Activated CD4-positive, alpha-beta memory T cell treated with anti-CD3 and anti-CD28 coated beads for 36 hours (primary cell): ENCODE results near the gene GSTO1. TPM values are rescaled to one million over a fixed set of nuclear protein-coding genes. Genes with fewer than 3 reads are reported as not detected.

Experiments
- CTCF ChIA-PET: fragments of 350-600 bp; sonication (Branson Sonifier 250); formaldehyde crosslinking; loops from one replicate; lab custom pipeline; 2021; ENCODE audit warnings: antibody characterized with exemption, inconsistent platforms; lab: Charles Lee
- POLR2A ChIA-PET: fragments of 350-600 bp; sonication (Branson Sonifier 250); formaldehyde crosslinking; loops from one replicate; lab custom pipeline; 2021; ENCODE audit warnings: antibody characterized with exemption; lab: Charles Lee
- DNase-seq: peaks from one replicate; pipeline ENCODE4 v3.0.0-alpha.2; 2020
- H3K27ac Mint-ChIP-seq: one replicate; pipeline ENCODE4 v1.8.0; 2021; ENCODE audit warnings: mixed read lengths
- H3K27me3 Mint-ChIP-seq: one replicate; pipeline ENCODE4 v1.8.0; 2021; ENCODE audit warnings: mixed read lengths
- H3K36me3 Mint-ChIP-seq: one replicate; pipeline ENCODE4 v1.8.0; 2021; ENCODE audit warnings: mixed read lengths
- H3K4me1 Mint-ChIP-seq: one replicate; pipeline ENCODE4 v1.8.0; 2021; ENCODE audit warnings: low read depth, mixed read lengths
- H3K4me3 Mint-ChIP-seq: one replicate; pipeline ENCODE4 v1.8.0; 2021; ENCODE audit warnings: mild to moderate bottlenecking, mixed read lengths
- H3K9me3 Mint-ChIP-seq: one replicate; pipeline ENCODE4 v1.8.0; 2021; ENCODE audit warnings: mixed read lengths
- intact Hi-C: fragments of 100-400 bp; cut with micrococcal nuclease; formaldehyde crosslinking; loops from one replicate; pipeline ENCODE4 v1.15.1; 2023
- total RNA-seq, 2 experiments: library from RNA; stranded (reverse); gene quantifications; one replicate each; pipeline ENCODE4 v1.2.3, GENCODE V29; 2021

GSTO1 gene
- total RNA-seq, 2 experiments from 2014 or later: 215 to 225 TPM

- no peaks in the 10 kb centered on the region for H3K27me3 Mint-ChIP-seq
- peaks cover 86% of the 10 kb centered on the region for H3K4me1 Mint-ChIP-seq
- H3K9me3 Mint-ChIP-seq: no peaks in the 10 kb centered on the region
- POLR2A ChIA-PET: interaction anchor here (1.2 kb wide), 1 partner anchor 8 kb away, joined by 3 read pairs; the partner anchor contains the start of gene GSTO2
- peak overlapping the region; percentile 60 for H3K4me3 Mint-ChIP-seq
- no peak for DNase-seq
- CTCF ChIA-PET: interaction anchor here (2.3 kb wide), 1 partner anchor 14 kb away, joined by 11 read pairs; no protein-coding TSS in a partner anchor
- intact Hi-C loops: loop anchor here (1.0 kb wide), 1 partner anchor 8 kb away; no protein-coding TSS in a partner anchor
- peaks cover 74% of the 10 kb centered on the region for H3K36me3 Mint-ChIP-seq
- peak overlapping the region; percentile 95 for H3K27ac Mint-ChIP-seq
Measured at GRCh38 chr10:104260775-104261115, 6.1 kb downstream of the GSTO1 start.

- Mint-ChIP-seq H3K36me3 (peaks cover 76% of the 10 kb centered on the region), H3K27me3 (no peaks in the 10 kb centered on the region), H3K4me1 (peaks cover 86% of the 10 kb centered on the region), H3K9me3 (no peaks in the 10 kb centered on the region), H3K27ac (peak overlapping the region; percentile 95), H3K4me3 (no peak overlapping the region)
- intact Hi-C loops: no loop called here
- ChIA-PET POLR2A (no interaction called here), CTCF (interaction anchor here (1.3 to 1.8 kb wide), 2 partner anchors 12 to 374 kb away, joined by 3 to 9 read pairs; no protein-coding TSS in a partner anchor)
- DNase-seq: no peak
Measured at GRCh38 chr10:104262055-104262454, 7.4 kb downstream of the GSTO1 start.

GRCh38 chr10:104264783-104265182, 10.1 kb downstream of the GSTO1 start:
- Mint-ChIP-seq H3K27ac (no peak overlapping the region), H3K4me1 (peaks cover 72% of the 10 kb centered on the region), H3K36me3 (peaks cover 69% of the 10 kb centered on the region), H3K4me3 (no peak overlapping the region), H3K27me3 (no peaks in the 10 kb centered on the region), H3K9me3 (no peaks in the 10 kb centered on the region)
- DNase-seq: no peak
- intact Hi-C loops: no loop called here
- ChIA-PET CTCF (interaction anchor here (1.8 to 2.0 kb wide), 2 partner anchors 10 to 26 kb away, joined by 4 to 6 read pairs; no protein-coding TSS in a partner anchor), POLR2A (interaction anchor here (5.5 kb wide), 1 partner anchor 9 kb away, joined by 71 read pairs; the partner anchor contains the start of gene GSTO1)

- H3K36me3 Mint-ChIP-seq: peaks cover 45% of the 10 kb centered on the region
- H3K27me3 Mint-ChIP-seq: no peaks in the 10 kb centered on the region
- intact Hi-C loops: loop anchor here (1.0 to 2.0 kb wide), 8 partner anchors 8 to 373 kb away; partner anchors contain the start of genes CFAP43, CFAP58, ITPRIP and SLK
- CTCF ChIA-PET: interaction anchor here (1.3 to 3.7 kb wide), 5 partner anchors 12 to 145 kb away, joined by 3 to 19 read pairs (median 6); partner anchors contain the start of genes CFAP58 and GSTO1
- H3K9me3 Mint-ChIP-seq: no peaks in the 10 kb centered on the region
- H3K27ac Mint-ChIP-seq: peak overlapping the region; percentile 95
- peak; percentile 72 for DNase-seq
- H3K4me1 Mint-ChIP-seq: peaks cover 45% of the 10 kb centered on the region
- POLR2A ChIA-PET: interaction anchor here (1.2 to 5.5 kb wide), 5 partner anchors 12 to 147 kb away, joined by 4 to 71 read pairs (median 6); partner anchors contain the start of genes CFAP58, GSTO1 and SFR1
- peak overlapping the region; percentile 78 for H3K4me3 Mint-ChIP-seq
Measured at GRCh38 chr10:104267721-104268404, 13.2 kb downstream of the GSTO1 start.

GRCh38 chr10:104268405-104268712, 13.7 kb downstream of the GSTO1 start:
- H3K9me3 Mint-ChIP-seq: no peaks in the 10 kb centered on the region
- DNase-seq: no peak
- peaks cover 45% of the 10 kb centered on the region for H3K4me1 Mint-ChIP-seq
- CTCF ChIA-PET: interaction anchor here (1.3 to 3.7 kb wide), 4 partner anchors 14 to 146 kb away, joined by 4 to 19 read pairs (median 7); partner anchors contain the start of gene GSTO1
- POLR2A ChIA-PET: interaction anchor here (1.0 to 5.5 kb wide), 14 partner anchors 8 to 147 kb away, joined by 3 to 71 read pairs (median 4); partner anchors contain the start of genes CFAP58, GSTO1, ITPRIP and SFR1
- peak overlapping the region; percentile 78 for H3K4me3 Mint-ChIP-seq
- peak overlapping the region; percentile 95 for H3K27ac Mint-ChIP-seq
- intact Hi-C loops: loop anchor here (1.0 to 2.0 kb wide), 8 partner anchors 8 to 374 kb away; partner anchors contain the start of genes CFAP43, CFAP58, ITPRIP and SLK
- no peaks in the 10 kb centered on the region for H3K27me3 Mint-ChIP-seq
- H3K36me3 Mint-ChIP-seq: peaks cover 44% of the 10 kb centered on the region

- CTCF ChIA-PET: interaction anchor here (0.8 to 3.7 kb wide), 4 partner anchors 23 to 148 kb away, joined by 3 to 19 read pairs (median 4); no protein-coding TSS in a partner anchor
- Mint-ChIP-seq H3K27me3 (peaks cover under 1% of the 10 kb centered on the region), H3K4me1 (peaks cover 39% of the 10 kb centered on the region), H3K9me3 (no peaks in the 10 kb centered on the region), H3K4me3 (peak within 1 kb of the TSS; percentile 78), H3K27ac (peak within 1 kb of the TSS; percentile 95), H3K36me3 (peaks cover 38% of the 10 kb centered on the region)
- DNase-seq: peak; percentile 99
- POLR2A ChIA-PET: interaction anchor here (1.0 to 5.5 kb wide), 13 partner anchors 8 to 148 kb away, joined by 3 to 71 read pairs (median 4); partner anchors contain the start of genes CFAP58, GSTO1, ITPRIP and SFR1
- intact Hi-C loops: loop anchor here (1.0 to 2.0 kb wide), 11 partner anchors 9 to 374 kb away; partner anchors contain the start of genes CFAP43, CFAP58, ITPRIP and SLK
Measured at GRCh38 chr10:104268713-104269645, 14.3 kb downstream of the GSTO1 start, which contains the start of gene GSTO2. GSTO2 (plus strand) TSS chr10:104269184; CDS start chr10:104274916, 5,732 bp downstream.

- POLR2A ChIA-PET: no interaction called here
- intact Hi-C loops: no loop called here
- no peak for DNase-seq
Measured at GRCh38 chr10:104273286-104273685, 18.6 kb downstream of the GSTO1 start.

GRCh38 chr10:104273899-104274575, 19.3 kb downstream of the GSTO1 start:
- H3K27me3 Mint-ChIP-seq: peaks cover 7% of the 10 kb centered on the region
- no peak overlapping the region for H3K27ac Mint-ChIP-seq
- H3K36me3 Mint-ChIP-seq: no peaks in the 10 kb centered on the region
- no peak for DNase-seq
- H3K9me3 Mint-ChIP-seq: no peaks in the 10 kb centered on the region
- CTCF ChIA-PET: interaction anchor here (0.7 to 8.1 kb wide), 51 partner anchors 9 to 568 kb away, joined by 3 to 193 read pairs (median 4); partner anchors contain the start of genes CFAP43, CFAP58, GSTO1 and ITPRIP
- H3K4me1 Mint-ChIP-seq: peaks cover 7% of the 10 kb centered on the region
- POLR2A ChIA-PET: interaction anchor here (1.0 to 1.2 kb wide), 2 partner anchors 19 to 42 kb away, joined by 3 read pairs; partner anchors contain the start of genes CFAP43 and GSTO1
- no peak overlapping the region for H3K4me3 Mint-ChIP-seq
- intact Hi-C loops: no loop called here

More at GRCh38 chr10:104273286-104273685, 18.6 kb downstream of the GSTO1 start:
- Mint-ChIP-seq H3K27ac (no peak overlapping the region), H3K4me1 (peaks cover 7% of the 10 kb centered on the region), H3K4me3 (no peak overlapping the region), H3K36me3 (peaks cover 2% of the 10 kb centered on the region), H3K9me3 (no peaks in the 10 kb centered on the region), H3K27me3 (peaks cover 7% of the 10 kb centered on the region)
- CTCF ChIA-PET: interaction anchor here (0.8 to 8.1 kb wide), 19 partner anchors 10 to 562 kb away, joined by 3 to 193 read pairs (median 8); partner anchors contain the start of genes CFAP43, CFAP58, GSTO1 and ITPRIP

- CTCF ChIA-PET: interaction anchor here (0.5 to 8.1 kb wide), 49 partner anchors 8 to 600 kb away, joined by 3 to 193 read pairs (median 4); partner anchors contain the start of genes CFAP43, CFAP58, GSTO1 and ITPRIP
- peak; percentile 65 for DNase-seq
- POLR2A ChIA-PET: interaction anchor here (0.5 to 1.2 kb wide), 4 partner anchors 20 to 1090 kb away, joined by 3 read pairs; partner anchors contain the start of genes CFAP43 and GSTO1
- Mint-ChIP-seq H3K4me1 (peaks cover 4% of the 10 kb centered on the region), H3K27me3 (peaks cover 7% of the 10 kb centered on the region), H3K27ac (no peak overlapping the region), H3K36me3 (no peaks in the 10 kb centered on the region), H3K4me3 (peak overlapping the region; percentile 26), H3K9me3 (no peaks in the 10 kb centered on the region)
- intact Hi-C loops: no loop called here
Measured at GRCh38 chr10:104274762-104275721, 20.4 kb downstream of the GSTO1 start.
